Liver (tissue), 9 donors: ENCODE measurements around the gene CASZ1. TPM values are rescaled to one million over a fixed set of nuclear protein-coding genes. Genes with fewer than 3 reads are reported as not detected.

ENCODE experiments used
- DNase-seq: peaks from one replicate; pipeline ENCODE4 v3.0.0-alpha.2; 2017; ENCODE audit warnings: low spot score
- H3K27ac ChIP-seq, 2 donors: one replicate each; pipeline ENCODE4 v1.7.0; 2013; ENCODE audit warnings: inconsistent platforms in 2 of 2, low read length in 2 of 2, control low read depth in 1 of 2, low read depth in 1 of 2, mild to moderate bottlenecking in 1 of 2
- H3K27me3 ChIP-seq, 4 donors: one replicate each; pipeline versions ENCODE4 v1.6.1 to v1.7.0; 2013; ENCODE audit warnings: low read length in 3 of 4, inconsistent platforms in 1 of 4, mild to moderate bottlenecking in 1 of 4, moderate library complexity in 1 of 4; ENCODE audit not compliant: control insufficient read depth in 4 of 4, insufficient read depth in 4 of 4
- H3K36me3 ChIP-seq, 4 donors: one replicate each; pipeline versions ENCODE4 v1.6.1 to v1.7.0; 2013; ENCODE audit warnings: low read length in 3 of 4, mild to moderate bottlenecking in 3 of 4, low read depth in 1 of 4, moderate library complexity in 1 of 4; ENCODE audit not compliant: control insufficient read depth in 4 of 4, insufficient read depth in 3 of 4
- H3K4me1 ChIP-seq, 4 donors: one replicate each; pipeline versions ENCODE4 v1.6.1 to v1.7.0; 2013; ENCODE audit warnings: low read length in 3 of 4, mild to moderate bottlenecking in 3 of 4, moderate library complexity in 1 of 4; ENCODE audit not compliant: control insufficient read depth in 4 of 4, insufficient read depth in 4 of 4
- H3K4me3 ChIP-seq, 3 donors: one replicate each; pipeline versions ENCODE4 v1.6.1 to v1.7.0; 2013; ENCODE audit warnings: low read length in 3 of 3, control low read depth in 1 of 3, low read depth in 1 of 3, mild to moderate bottlenecking in 1 of 3
- H3K9ac ChIP-seq, 2 donors: one replicate each; pipeline ENCODE4 v1.7.0; 2013; ENCODE audit warnings: low read length in 2 of 2, mild to moderate bottlenecking in 2 of 2, moderate library complexity in 2 of 2, control low read depth in 1 of 2, low read depth in 1 of 2
- H3K9me3 ChIP-seq, 4 donors: one replicate each; pipeline versions ENCODE4 v1.6.1 to v1.7.0; 2013; ENCODE audit warnings: low read length in 3 of 4; ENCODE audit not compliant: control insufficient read depth in 4 of 4
- CTCF ChIP-seq: fragments of 150-350 bp; IDR thresholded peaks from 2 replicates; pipeline ENCODE4 v1.5.1; 2017; ENCODE audit warnings: improper control_type of control experiment, low read depth, low read length; ENCODE audit not compliant: missing input control
- EGR1 ChIP-seq, 2 donors: IDR thresholded peaks; 2 replicates each; pipeline ENCODE4 v1.6.1; 2016 to 2018; ENCODE audit warnings: antibody characterized with exemption in 2 of 2, low read depth in 2 of 2
- FOXA1 ChIP-seq: IDR thresholded peaks from 2 replicates; pipeline ENCODE4 v1.6.1; 2016; ENCODE audit warnings: antibody characterized with exemption
- FOXA2 ChIP-seq: IDR thresholded peaks from 2 replicates; pipeline ENCODE4 v1.6.1; 2016; ENCODE audit warnings: antibody characterized with exemption
- GABPA ChIP-seq, 2 donors: IDR thresholded peaks in 1 of 2; conservative IDR thresholded peaks in 1 of 2; 2 replicates each; pipeline ENCODE4 v1.6.1; 2016; ENCODE audit warnings: antibody characterized with exemption in 2 of 2, mild to moderate bottlenecking in 1 of 2, moderate library complexity in 1 of 2
- HNF4A ChIP-seq, 2 donors: conservative IDR thresholded peaks; 2 replicates each; pipeline ENCODE4 v1.6.1; 2016; ENCODE audit warnings: antibody characterized with exemption in 2 of 2, mild to moderate bottlenecking in 2 of 2
- HNF4G ChIP-seq: IDR thresholded peaks from 2 replicates; pipeline ENCODE4 v1.6.1; 2016; ENCODE audit warnings: antibody characterized with exemption
- JUND ChIP-seq, 2 donors: IDR thresholded peaks; 2 replicates each; pipeline ENCODE4 v1.6.1; 2016; ENCODE audit warnings: antibody characterized with exemption in 2 of 2
- NR2F2 ChIP-seq: IDR thresholded peaks from 2 replicates; pipeline ENCODE4 v1.6.1; 2016; ENCODE audit warnings: antibody characterized with exemption
- RAD21 ChIP-seq, 2 donors: IDR thresholded peaks; 2 replicates each; pipeline ENCODE4 v1.6.1; 2016; ENCODE audit warnings: antibody characterized with exemption in 2 of 2, mild to moderate bottlenecking in 2 of 2
- REST ChIP-seq: IDR thresholded peaks from 2 replicates; pipeline ENCODE4 v1.6.1; 2016; ENCODE audit warnings: antibody characterized with exemption, mild to moderate bottlenecking
- RXRA ChIP-seq, 2 donors: IDR thresholded peaks; 2 replicates each; pipeline ENCODE4 v1.6.1; 2017 to 2018; ENCODE audit warnings: antibody characterized with exemption in 2 of 2, mild to moderate bottlenecking in 1 of 2
- SP1 ChIP-seq: IDR thresholded peaks from 2 replicates; pipeline ENCODE4 v1.6.1; 2018; ENCODE audit warnings: antibody characterized with exemption, mild to moderate bottlenecking
- TAF1 ChIP-seq: conservative IDR thresholded peaks from 2 replicates; pipeline ENCODE4 v1.6.1; 2016; ENCODE audit warnings: antibody characterized with exemption, mild to moderate bottlenecking
- YY1 ChIP-seq: IDR thresholded peaks from 2 replicates; pipeline ENCODE4 v1.6.1; 2016; ENCODE audit warnings: antibody characterized with exemption, mild to moderate bottlenecking
- ZBTB33 ChIP-seq: IDR thresholded peaks from 2 replicates; pipeline ENCODE4 v1.6.1; 2016; ENCODE audit warnings: antibody characterized with exemption
- WGBS: extraction: QIAGEN DNeasy Blood & Tissue Kit; methylation state at CpG from one replicate; pipeline ENCODE4 v1.1.7; 2013; 5-methylcytosine and 5-hydroxymethylcytosine counted together
- polyA plus RNA-seq, 2 donors: library from polyadenylated mRNA; stranded (reverse) in 1 of 2; unstranded in 1 of 2; fragments of 200-250 nt in 1 of 2; fragments of >200 nt in 1 of 2; fragmentation: Nextera tagmentation in 1 of 2; extraction: Ambion mirVana in 1 of 2; gene quantifications; one replicate each; pipeline versions ENCODE4 v1.2.1 to v1.2.3, GENCODE V29; 2013 to 2015
- total RNA-seq, 2 donors: library from RNA; depleted of rRNA; stranded (reverse); fragments of >200 nt; gene quantifications; one replicate each; pipeline ENCODE4 v1.2.3, GENCODE V29; 2014
- TF ChIP-seq, protein P1 (sequence below): IDR thresholded peaks from 2 replicates; pipeline ENCODE4 v1.6.1; 2016; ENCODE audit warnings: antibody characterized with exemption
- TF ChIP-seq, protein P2 (sequence below): IDR thresholded peaks from 2 replicates; pipeline ENCODE4 v1.6.1; 2016; ENCODE audit warnings: antibody characterized with exemption
- donor health status: healthy.
- donor health status: healthy.
- donor health status: healthy.
- donor health status: healthy.
- donor health status: healthy.

CASZ1 gene
- total and polyA plus RNA-seq, 4 donors, result 1.0 to 3.5 (median 1.9) TPM

DNA sequence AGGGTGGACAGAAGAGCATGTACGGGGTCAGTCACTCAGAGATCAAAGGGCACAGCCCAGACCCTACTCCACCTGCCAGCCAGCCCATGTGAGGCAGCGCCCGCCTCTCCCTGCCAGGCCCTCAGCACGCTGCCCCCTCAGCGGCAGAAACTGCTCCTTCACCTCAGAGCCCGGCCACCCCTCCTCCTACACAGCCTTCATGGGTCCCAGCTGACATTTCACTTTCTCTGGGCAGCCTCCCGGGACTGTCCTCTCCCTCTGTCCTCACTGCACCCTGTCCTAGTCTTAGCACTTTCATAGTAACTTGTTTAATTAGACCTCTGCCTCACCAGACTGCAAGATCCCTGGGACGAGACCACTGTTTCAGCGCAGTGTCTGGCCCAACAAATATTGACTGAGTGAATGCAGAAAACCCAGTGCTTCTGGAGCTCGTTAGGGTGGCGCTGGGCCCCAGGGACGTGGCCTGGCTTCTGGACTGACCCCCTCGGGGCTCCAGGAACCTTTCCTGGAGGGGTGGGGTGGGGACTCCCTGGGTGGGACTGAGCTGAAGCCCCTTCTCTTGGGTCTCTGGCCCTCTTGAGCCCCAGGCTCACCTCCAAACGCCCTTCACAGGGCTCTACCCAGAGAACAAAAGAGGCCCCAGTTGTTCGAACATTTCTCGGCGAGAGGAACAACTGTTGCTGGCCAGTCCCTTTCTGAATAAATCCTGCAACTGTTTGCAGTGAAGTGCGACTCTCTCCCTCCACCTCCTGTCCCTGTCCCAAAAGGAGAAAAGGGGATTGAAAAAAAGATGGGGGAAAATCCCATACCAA is 114.9 kb downstream of the CASZ1 start:
- no peaks in the 10 kb centered on the region for H3K27me3 ChIP-seq
- DNase-seq, result no peak
- no peak overlapping the region for H3K9ac ChIP-seq
- H3K4me1 ChIP-seq, result peaks cover 21 to 42% (median 34%) of the 10 kb centered on the region in 4 donors
- no peaks in the 10 kb centered on the region for H3K36me3 ChIP-seq
- no peak overlapping the region for H3K27ac ChIP-seq
- no peak for TF ChIP-seq RXRA (IDR thresholded peaks at IDR 0.05)
- no peak for TF ChIP-seq YY1
- TF ChIP-seq EGR1 (IDR thresholded peaks at IDR 0.05; ENCODE audit: low read depth in 2 of 2), result no peak
- no peak for TF ChIP-seq HNF4A (conservative IDR thresholded peaks at IDR 0.05)
- TF ChIP-seq GABPA (IDR thresholded peaks at IDR 0.05 in 1 of 2, conservative IDR thresholded peaks at IDR 0.05 in 1 of 2), result no peak
- TF ChIP-seq, protein P1, sequence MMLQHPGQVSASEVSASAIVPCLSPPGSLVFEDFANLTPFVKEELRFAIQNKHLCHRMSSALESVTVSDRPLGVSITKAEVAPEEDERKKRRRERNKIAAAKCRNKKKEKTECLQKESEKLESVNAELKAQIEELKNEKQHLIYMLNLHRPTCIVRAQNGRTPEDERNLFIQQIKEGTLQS, result no peak
- TF ChIP-seq HNF4G, result no peak
- TF ChIP-seq, protein P2, sequence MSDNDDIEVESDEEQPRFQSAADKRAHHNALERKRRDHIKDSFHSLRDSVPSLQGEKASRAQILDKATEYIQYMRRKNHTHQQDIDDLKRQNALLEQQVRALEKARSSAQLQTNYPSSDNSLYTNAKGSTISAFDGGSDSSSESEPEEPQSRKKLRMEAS, result no peak
- TF ChIP-seq SP1, result no peak
- TF ChIP-seq CTCF, result no peak
- no peak for TF ChIP-seq JUND (IDR thresholded peaks at IDR 0.05)
- TF ChIP-seq TAF1, result no peak
- no peak for TF ChIP-seq FOXA2
- no peak for TF ChIP-seq FOXA1
- TF ChIP-seq RAD21 (IDR thresholded peaks at IDR 0.05), result no peak
- TF ChIP-seq REST, result no peak
- TF ChIP-seq ZBTB33, result no peak
- TF ChIP-seq NR2F2, result no peak
- no peak overlapping the region for H3K4me3 ChIP-seq
- 79% methylated on average over 18 of the region's 18 CpGs for WGBS
- H3K9me3 ChIP-seq, result no peaks in the 10 kb centered on the region
